GM18517 (cell line): ENCODE data around the gene SERAC1.
"Not testable (repeated sequence)": the region's sequence is repeated elsewhere in the genome, so short reads cannot be mapped to it uniquely, and the experiment has no call there.

Experiments
- ATAC-seq: cut with Tn5 transposase; IDR thresholded peaks from one replicate; pipeline ENCODE4 v1.9.1; 2021; ENCODE audit warnings: mild to moderate bottlenecking, moderate library complexity; ENCODE audit not compliant: unreplicated experiment

The SERAC1 gene

GRCh38 chr6:158175111-158175510, 7.0 kb upstream of the SERAC1 start:
- no peak for ATAC-seq

- no peak for ATAC-seq
These were observed 6.5 kb upstream of the SERAC1 start for GRCh38 chr6:158174514-158174913.

- ATAC-seq, result no peak
These were observed 6.0 kb upstream of the SERAC1 start for GRCh38 chr6:158174024-158174423.

GRCh38 chr6:158172001-158172400, 3.9 kb upstream of the SERAC1 start:
- no peak for ATAC-seq

- no peak for ATAC-seq
These were observed 2.6 kb upstream of the SERAC1 start for GRCh38 chr6:158170656-158171081.

GRCh38 chr6:158169634-158170033, 1.6 kb upstream of the SERAC1 start:
- ATAC-seq, result not testable (repeated sequence)

- ATAC-seq, result no peak
These were observed 2.1 kb downstream of the SERAC1 start for GRCh38 chr6:158165919-158166416.

- no peak for ATAC-seq
These were observed 3.4 kb downstream of the SERAC1 start for GRCh38 chr6:158164579-158165170.

- ATAC-seq, result no peak
These were observed 6.4 kb downstream of the SERAC1 start for GRCh38 chr6:158161566-158162254.

- no peak for ATAC-seq
These were observed 7.0 kb downstream of the SERAC1 start for GRCh38 chr6:158160932-158161539.

GRCh38 chr6:158158748-158159147, 9.3 kb downstream of the SERAC1 start:
- no peak for ATAC-seq

GRCh38 chr6:158158123-158158522, 9.9 kb downstream of the SERAC1 start:
- ATAC-seq, result no peak

- ATAC-seq, result no peak
These were observed 10.8 kb downstream of the SERAC1 start for GRCh38 chr6:158157064-158157764.

GRCh38 chr6:158154816-158155215, 13.2 kb downstream of the SERAC1 start:
- ATAC-seq, result no peak

GRCh38 chr6:158153576-158153975, 14.5 kb downstream of the SERAC1 start:
- ATAC-seq, result no peak

- no peak for ATAC-seq
These were observed 15.4 kb downstream of the SERAC1 start for GRCh38 chr6:158152659-158153058.

GRCh38 chr6:158152025-158152424, 16.0 kb downstream of the SERAC1 start:
- ATAC-seq, result not testable (repeated sequence)

- no peak for ATAC-seq
These were observed 17.4 kb downstream of the SERAC1 start for GRCh38 chr6:158150701-158151100.

- no peak for ATAC-seq
These were observed 18.4 kb downstream of the SERAC1 start for GRCh38 chr6:158149641-158150040.

- no peak for ATAC-seq
These were observed 24.4 kb downstream of the SERAC1 start for GRCh38 chr6:158143700-158144099.

- no peak for ATAC-seq
These were observed 25.3 kb downstream of the SERAC1 start for GRCh38 chr6:158142789-158143188.
